Lower leg skin (tissue), 3 donors: ENCODE measurements around the gene TSTD1.

ENCODE experiments used
- POLR2A ChIP-seq, 2 donors: fragments of 450-650 bp; IDR thresholded peaks; one replicate each; pipeline ENCODE4 v1.6.1; 2016 to 2017; ENCODE audit warnings: antibody characterized with exemption in 2 of 2, mild to moderate bottlenecking in 1 of 2, moderate library complexity in 1 of 2
- TF ChIP-seq, protein P1 (sequence below), 3 donors: fragments of 450-650 bp; IDR thresholded peaks; one replicate each; pipeline ENCODE4 v1.5.1; 2016; ENCODE audit warnings: antibody characterized with exemption in 3 of 3, mild to moderate bottlenecking in 3 of 3, moderate library complexity in 2 of 3

DNA sequence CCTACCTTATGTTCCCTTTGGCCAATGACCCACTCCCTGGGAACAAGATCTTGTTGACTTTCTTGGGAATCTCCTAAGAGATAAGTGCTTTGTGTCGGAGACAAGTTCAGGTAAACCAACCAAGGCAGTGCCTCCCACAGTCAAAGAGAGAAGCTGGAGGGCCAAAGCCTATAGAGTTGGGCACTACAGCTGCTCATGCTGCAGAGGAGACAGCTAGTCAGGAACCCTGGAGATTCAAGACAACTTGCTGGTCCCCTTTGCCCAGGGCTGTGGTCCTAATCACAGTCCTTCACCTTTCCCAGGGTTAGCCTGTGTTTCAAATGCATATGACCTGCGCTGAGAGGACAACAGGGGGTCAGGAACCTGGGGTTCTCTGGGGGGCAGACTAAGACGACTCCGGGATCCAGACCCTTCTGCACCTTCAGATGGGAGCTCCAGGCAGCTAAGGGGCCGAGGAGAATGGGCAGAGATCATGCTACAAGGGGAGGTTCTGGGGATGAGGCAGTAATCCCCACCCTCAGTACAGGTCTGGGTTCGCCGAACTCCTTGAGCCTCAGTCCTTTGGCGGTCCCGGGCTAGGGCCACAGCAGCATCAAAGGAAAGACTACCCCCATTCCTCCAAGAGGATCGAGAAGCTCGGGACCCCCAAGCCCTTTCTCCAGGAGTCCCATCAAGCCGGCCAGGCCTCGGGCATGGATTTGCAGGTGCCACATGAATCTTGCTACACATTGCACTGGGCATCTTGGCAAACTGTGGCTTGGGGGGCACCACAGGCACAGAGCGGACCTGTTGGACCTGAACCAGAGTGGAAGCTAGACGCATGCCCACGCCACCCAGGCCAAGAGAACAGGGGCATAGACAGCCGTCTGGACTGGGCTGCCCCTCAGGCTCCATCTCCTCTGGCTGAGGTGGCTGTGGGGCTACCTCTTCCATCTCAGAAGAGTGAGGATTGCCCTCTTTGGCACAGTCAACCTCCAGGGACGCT, 9.0 kb upstream of the TSTD1 start:
- TF ChIP-seq POLR2A (IDR thresholded peaks at IDR 0.05), result no peak
- TF ChIP-seq, protein P1, sequence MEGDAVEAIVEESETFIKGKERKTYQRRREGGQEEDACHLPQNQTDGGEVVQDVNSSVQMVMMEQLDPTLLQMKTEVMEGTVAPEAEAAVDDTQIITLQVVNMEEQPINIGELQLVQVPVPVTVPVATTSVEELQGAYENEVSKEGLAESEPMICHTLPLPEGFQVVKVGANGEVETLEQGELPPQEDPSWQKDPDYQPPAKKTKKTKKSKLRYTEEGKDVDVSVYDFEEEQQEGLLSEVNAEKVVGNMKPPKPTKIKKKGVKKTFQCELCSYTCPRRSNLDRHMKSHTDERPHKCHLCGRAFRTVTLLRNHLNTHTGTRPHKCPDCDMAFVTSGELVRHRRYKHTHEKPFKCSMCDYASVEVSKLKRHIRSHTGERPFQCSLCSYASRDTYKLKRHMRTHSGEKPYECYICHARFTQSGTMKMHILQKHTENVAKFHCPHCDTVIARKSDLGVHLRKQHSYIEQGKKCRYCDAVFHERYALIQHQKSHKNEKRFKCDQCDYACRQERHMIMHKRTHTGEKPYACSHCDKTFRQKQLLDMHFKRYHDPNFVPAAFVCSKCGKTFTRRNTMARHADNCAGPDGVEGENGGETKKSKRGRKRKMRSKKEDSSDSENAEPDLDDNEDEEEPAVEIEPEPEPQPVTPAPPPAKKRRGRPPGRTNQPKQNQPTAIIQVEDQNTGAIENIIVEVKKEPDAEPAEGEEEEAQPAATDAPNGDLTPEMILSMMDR (IDR thresholded peaks at IDR 0.05), result no peak
